K562 (cell line): ENCODE results near the gene OSBPL10.

ENCODE experiments used
- CHD1 ChIP-seq: fragments of 200-600 bp; sonication (generic); IDR thresholded peaks from one replicate; pipeline ENCODE4 v1.6.1; 2012; ENCODE audit warnings: mild to moderate bottlenecking, moderate library complexity, low read length, inconsistent platforms
- CREM ChIP-seq: IDR thresholded peaks from 2 replicates; pipeline ENCODE4 v1.6.1; 2014; ENCODE audit warnings: antibody characterized with exemption, low read depth
- KAT7 ChIP-seq: sonication (generic); formaldehyde crosslinking; IDR thresholded peaks from 2 replicates; pipeline ENCODE4 v1.8.0; 2022; ENCODE audit warnings: missing genetic modification reagents, mild to moderate bottlenecking, borderline replicate concordance
- NONO ChIP-seq, 2 experiments: fragments of 200-400 bp in 1 of 2; fragments of 450-650 bp in 1 of 2; formaldehyde crosslinking in 1 of 2; IDR thresholded peaks; 2 replicates each; pipeline ENCODE4 v1.6.1; 2017; ENCODE audit warnings: low read depth in 2 of 2, mild to moderate bottlenecking in 2 of 2, moderate library complexity in 2 of 2, low read length in 1 of 2
- PRDM10 ChIP-seq: fragments of 450-650 bp; IDR thresholded peaks from 2 replicates; pipeline ENCODE4 v1.6.1; 2018; ENCODE audit not compliant: partially characterized antibody
- SPI1 ChIP-seq: IDR thresholded peaks from 2 replicates; pipeline ENCODE4 v1.6.1; 2011; ENCODE audit warnings: low read depth, low read length, control low read depth, borderline replicate concordance
- SRF ChIP-seq, 2 experiments: fragments of 250-450, 450-650 bp in 1 of 2; sonication (Bioruptor Pico) in 1 of 2; sonication (generic) in 1 of 2; formaldehyde crosslinking; IDR thresholded peaks; 2 replicates each; pipeline versions ENCODE4 v1.5.0 to v1.5.1; 2020 to 2022; ENCODE audit warnings: mild to moderate bottlenecking in 1 of 2, missing genetic modification reagents in 1 of 2
- TCF7 ChIP-seq: sonication (generic); IDR thresholded peaks from 2 replicates; pipeline ENCODE4 v1.6.1; 2016; ENCODE audit warnings: antibody characterized with exemption, borderline replicate concordance
- ZBTB2 ChIP-seq: fragments of 450-650 bp; IDR thresholded peaks from 2 replicates; pipeline ENCODE4 v1.6.1; 2016; ENCODE audit warnings: antibody characterized with exemption
- ZKSCAN1 ChIP-seq: fragments of 150-350 bp; IDR thresholded peaks from 2 replicates; pipeline ENCODE4 v1.6.1; 2016; ENCODE audit warnings: low read depth, low read length
- ZNF121 ChIP-seq: sonication (generic); formaldehyde crosslinking; conservative IDR thresholded peaks from 2 replicates; pipeline ENCODE4 v1.8.0; 2022; ENCODE audit warnings: missing genetic modification reagents

- TF ChIP-seq SPI1 (no peak), ZNF121 (CRISPR knock-in tag) (no peak), TCF7 (no peak), ZKSCAN1 (no peak), NONO (IDR thresholded peaks at IDR 0.05; ENCODE audit: low read depth in 2 of 2, low read length in 1 of 2) (no peak), PRDM10 (no peak), SRF (CRISPR knock-in tag; IDR thresholded peaks at IDR 0.05) (no peak), KAT7 (CRISPR knock-in tag) (no peak), CHD1 (no peak), ZBTB2 (no peak), CREM (no peak)
These were observed 327.6 kb downstream of the OSBPL10 start for GRCh38 chr3:31653464-31653863.
